Common myeloid progenitor, CD34-positive (primary cell): ENCODE measurements around the gene TNFAIP1.

Experiments
- CTCF ChIA-PET: fragments of 350-600 bp; sonication (Branson Sonifier 250); formaldehyde crosslinking; loops from one replicate; lab custom pipeline; 2021; ENCODE audit warnings: antibody characterized with exemption; lab: Charles Lee
- POLR2A ChIA-PET: fragments of 350-600 bp; sonication (Branson Sonifier 250); formaldehyde crosslinking; loops from one replicate; lab custom pipeline; 2021; ENCODE audit warnings: antibody characterized with exemption; lab: Charles Lee
- DNase-seq, 3 donors: peaks; one replicate each; pipeline versions ENCODE4 v3.0.0 to v3.0.0-alpha.2; 2013
- H3K27ac ChIP-seq, 2 experiments: 1 replicate in 1 of 2; 2 replicates in 1 of 2; pipeline ENCODE4 v1.7.0; 2013; ENCODE audit warnings: inconsistent platforms in 2 of 2, low read length in 2 of 2, mild to moderate bottlenecking in 2 of 2, low read depth in 1 of 2, moderate library complexity in 1 of 2; ENCODE audit not compliant: severe bottlenecking in 2 of 2, insufficient read depth in 1 of 2, poor library complexity in 1 of 2
- H3K27me3 ChIP-seq, 5 experiments: replicated peaks in 2 of 5; 1 replicate in 3 of 5; 2 replicates in 2 of 5; pipeline versions ENCODE4 v1.6.1 to v1.7.0; 2013; ENCODE audit warnings: low read length in 4 of 5, mild to moderate bottlenecking in 2 of 5, moderate library complexity in 2 of 5, inconsistent platforms in 1 of 5; ENCODE audit not compliant: insufficient read depth in 5 of 5, control insufficient read depth in 4 of 5
- H3K36me3 ChIP-seq, 4 experiments: 1 replicate in 2 of 4; 2 replicates in 2 of 4; pipeline versions ENCODE4 v1.6.1 to v1.7.0; 2013; ENCODE audit warnings: low read length in 3 of 4, control low read depth in 1 of 4, mild to moderate bottlenecking in 1 of 4; ENCODE audit not compliant: control insufficient read depth in 4 of 4, insufficient read depth in 4 of 4
- H3K4me1 ChIP-seq, 4 experiments: 1 replicate in 3 of 4; 2 replicates in 1 of 4; pipeline versions ENCODE4 v1.6.1 to v1.7.1; 2013; ENCODE audit warnings: low read length in 3 of 4, mild to moderate bottlenecking in 3 of 4, control low read depth in 1 of 4, inconsistent platforms in 1 of 4, moderate library complexity in 1 of 4; ENCODE audit not compliant: control insufficient read depth in 4 of 4, insufficient read depth in 4 of 4; ENCODE audit errors: control extremely low read depth in 1 of 4
- H3K4me3 ChIP-seq, 7 experiments: 1 replicate in 4 of 7; 2 replicates in 3 of 7; pipeline versions ENCODE4 v1.5.1 to v1.7.0; 2013; ENCODE audit warnings: mild to moderate bottlenecking in 7 of 7, low read length in 6 of 7, moderate library complexity in 6 of 7, inconsistent platforms in 2 of 7, low read depth in 2 of 7, control low read depth in 1 of 7; ENCODE audit not compliant: insufficient read depth in 4 of 7, control insufficient read depth in 1 of 7; ENCODE audit errors: extremely low read depth in 1 of 7
- H3K9me3 ChIP-seq, 5 experiments: 1 replicate in 4 of 5; 2 replicates in 1 of 5; pipeline versions ENCODE4 v1.6.1 to v1.7.1; 2013; ENCODE audit warnings: low read length in 4 of 5, mild to moderate bottlenecking in 2 of 5, inconsistent platforms in 1 of 5, low read depth in 1 of 5, moderate library complexity in 1 of 5; ENCODE audit not compliant: control insufficient read depth in 4 of 5, insufficient read depth in 2 of 5; ENCODE audit errors: control extremely low read depth in 1 of 5
- WGBS: methylation state at CpG from one replicate; pipeline ENCODE4 v1.1.5; 2013; ENCODE audit not compliant: insufficient coverage; 5-methylcytosine and 5-hydroxymethylcytosine counted together

TNFAIP1 gene

DNA sequence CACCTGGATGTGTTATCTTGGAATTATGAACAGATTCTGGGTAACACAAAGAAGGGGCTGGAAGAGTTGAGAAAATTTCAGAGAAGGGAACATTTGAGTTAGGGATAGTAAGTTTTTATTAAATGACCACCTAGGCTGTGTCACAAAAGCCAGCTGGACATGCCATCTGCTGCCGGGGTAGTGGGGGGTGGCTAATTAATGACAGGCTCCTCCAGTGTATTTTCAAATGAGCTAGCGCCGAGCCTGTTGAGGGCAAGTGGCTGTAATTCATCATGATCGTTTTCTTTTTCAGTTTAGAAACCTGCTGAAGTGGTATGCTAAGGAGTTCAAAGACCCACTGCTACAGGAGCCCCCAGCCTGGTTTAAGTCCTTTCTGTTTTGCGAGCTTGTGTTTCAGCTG is 10.3 kb upstream of the TNFAIP1 start:
- H3K27ac ChIP-seq, result no peak overlapping the region
- no peak overlapping the region for H3K4me3 ChIP-seq
- H3K36me3 ChIP-seq, result peaks cover 12 to 44% (median 24%) of the 10 kb centered on the region in 4 experiments
- H3K27me3 ChIP-seq, result no peaks in the 10 kb centered on the region
- WGBS, result 98% methylated on average over 4 of the region's 5 CpGs
- no peaks in the 10 kb centered on the region for H3K9me3 ChIP-seq
- CTCF ChIA-PET, result interaction anchor here (0.6 kb wide), 1 partner anchor 124 kb away, joined by 3 read pairs; no protein-coding TSS in a partner anchor
- DNase-seq, result no peak
- H3K4me1 ChIP-seq, result peaks cover 0 to 44% (median 10%) of the 10 kb centered on the region in 4 experiments
- POLR2A ChIA-PET, result no interaction called here

GRCh38 chr17:28326114-28326513 is 9.4 kb upstream of the TNFAIP1 start:
- Histone ChIP-seq H3K9me3 (no peaks in the 10 kb centered on the region), H3K4me1 (peaks cover 0 to 35% (median 9%) of the 10 kb centered on the region in 4 experiments), H3K36me3 (peaks cover 12 to 49% (median 32%) of the 10 kb centered on the region in 4 experiments), H3K27me3 (no peaks in the 10 kb centered on the region), H3K27ac (no peak overlapping the region), H3K4me3 (no peak overlapping the region)
- DNase-seq, result no peak
- CTCF ChIA-PET, result no interaction called here
- WGBS, result 96% methylated on average over 5 of the region's 7 CpGs
- POLR2A ChIA-PET, result no interaction called here

DNA sequence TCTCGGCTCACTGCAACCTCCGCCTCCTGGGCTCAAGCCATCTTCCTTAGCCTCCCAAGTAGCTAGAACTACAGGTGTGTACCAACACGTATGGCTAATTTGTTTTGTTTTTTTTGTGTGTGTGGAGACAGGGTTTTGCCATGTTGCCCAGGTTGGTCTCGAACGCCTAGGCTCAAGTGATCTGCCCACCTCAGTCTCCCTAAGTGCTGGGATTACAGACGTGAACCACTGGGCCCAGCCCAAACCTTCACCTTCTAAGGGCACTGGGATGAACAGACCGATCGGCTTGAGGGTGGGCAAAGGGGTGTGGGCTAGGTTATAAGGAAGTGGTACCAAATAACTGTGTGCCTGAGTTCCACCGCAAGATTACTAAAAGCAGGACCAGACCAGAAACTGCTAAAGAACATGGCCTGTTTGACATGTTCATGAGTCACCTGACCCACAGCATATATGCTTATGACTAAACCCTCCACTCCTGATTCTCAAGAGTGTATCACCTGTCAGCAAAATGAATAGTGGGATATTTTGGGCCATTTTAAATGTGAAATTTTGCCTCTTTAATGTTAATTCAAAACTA is 8.4 kb upstream of the TNFAIP1 start:
- POLR2A ChIA-PET, result no interaction called here
- H3K9me3 ChIP-seq, result no peaks in the 10 kb centered on the region
- H3K27ac ChIP-seq, result no peak overlapping the region
- no peak overlapping the region for H3K4me3 ChIP-seq
- no peak for DNase-seq
- WGBS, result 98% methylated on average over 4 of the region's 9 CpGs
- H3K36me3 ChIP-seq, result peaks cover 12 to 56% (median 41%) of the 10 kb centered on the region in 4 experiments
- no peaks in the 10 kb centered on the region for H3K27me3 ChIP-seq
- H3K4me1 ChIP-seq, result peaks cover 0 to 28% (median 9%) of the 10 kb centered on the region in 4 experiments
- CTCF ChIA-PET, result no interaction called here

DNA sequence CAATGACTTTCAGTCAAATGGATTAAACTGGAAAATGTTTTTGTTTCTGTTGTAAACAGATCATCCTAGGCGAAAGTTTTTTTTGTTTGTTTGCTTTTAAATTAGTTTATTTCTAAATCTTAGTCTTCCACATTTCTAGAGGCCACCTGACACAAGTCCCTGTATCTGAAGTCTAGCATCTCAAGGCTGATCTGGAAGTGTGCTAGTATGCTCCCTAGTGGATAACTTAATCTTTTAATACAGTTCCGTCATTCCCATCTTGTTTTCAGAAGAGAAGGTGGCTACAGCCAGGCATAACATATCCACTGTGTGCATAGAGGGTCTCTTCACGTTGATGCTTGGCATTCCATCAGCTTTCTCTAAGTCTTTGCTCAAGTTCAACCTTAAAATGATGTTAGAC is 7.9 kb upstream of the TNFAIP1 start:
- CTCF ChIA-PET, result no interaction called here
- Histone ChIP-seq H3K4me1 (peaks cover 0 to 22% (median 9%) of the 10 kb centered on the region in 4 experiments), H3K27ac (no peak overlapping the region), H3K36me3 (peaks cover 12 to 57% (median 42%) of the 10 kb centered on the region in 4 experiments), H3K4me3 (no peak overlapping the region), H3K27me3 (no peaks in the 10 kb centered on the region), H3K9me3 (no peaks in the 10 kb centered on the region)
- WGBS, result 96% methylated on average over 2 of the region's 3 CpGs
- POLR2A ChIA-PET, result no interaction called here
- DNase-seq, result no peak

GRCh38 chr17:28328325-28328724 is 7.2 kb upstream of the TNFAIP1 start:
- H3K4me1 ChIP-seq, result peaks cover 0 to 17% (median 9%) of the 10 kb centered on the region in 4 experiments
- no peak overlapping the region for H3K4me3 ChIP-seq
- no peak for DNase-seq
- ChIA-PET CTCF (no interaction called here), POLR2A (interaction anchor here (0.6 kb wide), 1 partner anchor 51 kb away, joined by 3 read pairs; no protein-coding TSS in a partner anchor)
- H3K27me3 ChIP-seq, result no peaks in the 10 kb centered on the region
- no peak overlapping the region for H3K27ac ChIP-seq
- 89% methylated on average over 1 of the region's 4 CpGs for WGBS
- no peaks in the 10 kb centered on the region for H3K9me3 ChIP-seq
- H3K36me3 ChIP-seq, result peaks cover 12 to 57% (median 42%) of the 10 kb centered on the region in 4 experiments

- H3K27me3 ChIP-seq, result no peaks in the 10 kb centered on the region
- 95% methylated on average over 5 of the region's 5 CpGs for WGBS
- H3K4me3 ChIP-seq, result no peak overlapping the region
- H3K9me3 ChIP-seq, result no peaks in the 10 kb centered on the region
- peaks cover 7 to 17% (median 13%) of the 10 kb centered on the region in 4 experiments for H3K4me1 ChIP-seq
- CTCF ChIA-PET, result interaction anchor here (0.8 to 1.5 kb wide), 2 partner anchors 10 to 153 kb away, joined by 4 read pairs; no protein-coding TSS in a partner anchor
- DNase-seq, result no peak
- H3K27ac ChIP-seq, result no peak overlapping the region
- POLR2A ChIA-PET, result no interaction called here
- H3K36me3 ChIP-seq, result peaks cover 12 to 54% (median 42%) of the 10 kb centered on the region in 4 experiments
These were observed 4.9 kb upstream of the TNFAIP1 start for GRCh38 chr17:28330671-28331070.

DNA sequence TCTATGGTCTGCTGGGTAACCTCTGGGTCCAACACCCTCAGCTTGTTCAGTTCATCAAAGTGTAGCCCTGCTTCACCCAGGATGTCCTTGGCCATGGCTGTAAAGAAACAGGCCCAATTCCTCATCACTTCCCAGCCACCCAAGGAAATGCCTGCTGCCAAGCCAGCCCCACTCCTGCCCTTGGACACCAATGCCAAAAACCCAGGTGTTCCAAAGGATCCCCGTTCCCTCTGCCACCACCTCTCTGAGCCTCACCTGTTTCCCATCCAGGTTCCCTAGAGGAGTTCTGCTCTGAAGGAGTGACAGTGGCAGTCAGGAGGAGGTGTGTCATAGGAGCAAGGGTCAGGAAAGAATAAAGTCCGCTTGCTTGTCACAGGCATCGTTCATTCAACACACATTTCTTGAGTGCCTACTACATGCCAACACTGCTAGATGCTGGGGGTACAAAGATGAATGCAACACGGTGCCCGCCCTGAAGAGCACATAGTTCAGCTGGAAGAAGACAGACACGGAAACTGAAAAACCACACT is 3.6 kb upstream of the TNFAIP1 start:
- ChIA-PET POLR2A (no interaction called here), CTCF (interaction anchor here (1.2 kb wide), 1 partner anchor 15 kb away, joined by 3 read pairs; no protein-coding TSS in a partner anchor)
- WGBS, result 100% methylated on average over 3 of the region's 6 CpGs
- H3K27me3 ChIP-seq, result no peaks in the 10 kb centered on the region
- DNase-seq, result no peak
- peaks cover 12 to 48% (median 34%) of the 10 kb centered on the region in 4 experiments for H3K36me3 ChIP-seq
- H3K4me1 ChIP-seq, result peaks cover 7 to 27% (median 22%) of the 10 kb centered on the region in 4 experiments
- H3K9me3 ChIP-seq, result no peaks in the 10 kb centered on the region
- no peak overlapping the region for H3K4me3 ChIP-seq
- no peak overlapping the region for H3K27ac ChIP-seq
